ENCODE results near the gene SPARCL1. TPM values are rescaled to one million over a fixed set of nuclear protein-coding genes. Genes with fewer than 3 reads are reported as not detected.
"Not testable (repeated sequence)": the region's sequence is repeated elsewhere in the genome, so short reads cannot be mapped to it uniquely, and the experiment has no call there.

The SPARCL1 gene
- total and polyA plus RNA-seq, 2 donors (not counting 3 experiments of a cell fraction or from before 2014, with no cell fraction given): not detected

DNA sequence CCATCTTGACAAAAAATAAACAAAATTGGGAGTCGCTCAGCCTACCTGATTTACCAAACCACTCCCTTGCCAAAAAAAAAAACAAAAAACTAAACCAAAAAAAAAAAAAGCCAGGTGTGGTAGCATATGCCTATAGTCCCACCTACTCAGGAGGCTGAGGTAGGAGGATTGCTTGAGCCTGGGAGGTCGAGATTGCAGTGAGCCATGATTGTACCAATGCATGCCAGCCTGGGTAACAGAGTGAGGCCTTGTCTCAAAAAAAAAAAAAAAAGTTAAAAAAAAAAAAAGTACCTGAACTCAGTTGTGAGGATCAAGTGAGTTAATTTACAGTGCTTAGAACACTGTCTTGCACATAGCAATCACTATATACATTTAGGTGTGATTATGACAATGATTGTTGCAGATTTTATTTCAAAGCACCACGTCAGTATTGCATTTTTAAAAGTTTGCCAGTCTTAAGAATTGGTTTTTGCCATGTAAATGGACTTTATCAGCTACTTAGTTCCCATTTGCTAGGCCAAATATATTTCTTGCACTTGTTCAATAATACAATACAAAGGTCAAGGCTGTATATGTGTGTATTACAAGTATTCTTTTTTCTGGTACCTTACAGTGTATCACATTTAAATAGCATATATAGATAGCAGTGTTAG lies 102.2 kb downstream of the SPARCL1 start:
- Histone ChIP-seq H3K4me3 (replicated peaks in 1 of 3; ENCODE audit: insufficient read depth in 1 of 3, low read depth in 1 of 3, low read length in 3 of 3) (no peak overlapping the region), H4K20me1 (replicated peaks; ENCODE audit: control insufficient read depth, extremely low read depth, insufficient read depth, low read length) (no peaks in the 10 kb centered on the region), H3K9ac (replicated peaks; ENCODE audit: extremely low read depth, insufficient read depth, low read length) (no peak overlapping the region), H3K27ac (ENCODE audit: insufficient read depth, low read depth, low read length) (no peak overlapping the region), H3K9me3 (replicated peaks; ENCODE audit: control insufficient read depth, insufficient read depth, low read length) (no peaks in the 10 kb centered on the region), H3K9me1 (replicated peaks; ENCODE audit: control insufficient read depth, extremely low read depth, insufficient read depth, low read length) (no peaks in the 10 kb centered on the region), H3K36me3 (ENCODE audit: control insufficient read depth in 2 of 2, extremely low read depth in 1 of 2, insufficient read depth in 2 of 2, low read length in 2 of 2) (no peaks in the 10 kb centered on the region), H3K79me2 (ENCODE audit: control insufficient read depth, insufficient read depth, low read length) (peaks cover 57% of the 10 kb centered on the region), H3K4me2 (ENCODE audit: insufficient read depth, low read length) (no peak overlapping the region), H3K27me3 (ENCODE audit: control insufficient read depth in 2 of 2, insufficient read depth in 2 of 2, low read length in 2 of 2) (no peaks in the 10 kb centered on the region), H3K4me1 (ENCODE audit: control insufficient read depth, extremely low read depth, insufficient read depth, low read length) (peaks cover 6% of the 10 kb centered on the region), H2AFZ (ENCODE audit: low read depth, low read length) (no peak overlapping the region)
- FAIRE-seq: no peak
- DNase-seq (ENCODE audit: low read depth, low spot score): no peak
- ChIA-PET POLR2A (interaction anchor here (1.6 kb wide), 1 partner anchor 36 kb away, joined by 3 read pairs; the partner anchor contains the start of gene HSD17B11), CTCF (no interaction called here)
- no TSS peak for BruUV-seq (replicated peaks)
- intact Hi-C loops (cut with micrococcal nuclease) (loop anchor here (10.0 kb wide), 1 partner anchor 832 kb away; the partner anchor contains the start of gene PTPN13), dilution Hi-C loops (cut with MboI; ENCODE audit: extremely low pct_ligation_motif_present, low sequenced_read_pairs) (no loop called here)
- TF ChIP-seq, protein P1, sequence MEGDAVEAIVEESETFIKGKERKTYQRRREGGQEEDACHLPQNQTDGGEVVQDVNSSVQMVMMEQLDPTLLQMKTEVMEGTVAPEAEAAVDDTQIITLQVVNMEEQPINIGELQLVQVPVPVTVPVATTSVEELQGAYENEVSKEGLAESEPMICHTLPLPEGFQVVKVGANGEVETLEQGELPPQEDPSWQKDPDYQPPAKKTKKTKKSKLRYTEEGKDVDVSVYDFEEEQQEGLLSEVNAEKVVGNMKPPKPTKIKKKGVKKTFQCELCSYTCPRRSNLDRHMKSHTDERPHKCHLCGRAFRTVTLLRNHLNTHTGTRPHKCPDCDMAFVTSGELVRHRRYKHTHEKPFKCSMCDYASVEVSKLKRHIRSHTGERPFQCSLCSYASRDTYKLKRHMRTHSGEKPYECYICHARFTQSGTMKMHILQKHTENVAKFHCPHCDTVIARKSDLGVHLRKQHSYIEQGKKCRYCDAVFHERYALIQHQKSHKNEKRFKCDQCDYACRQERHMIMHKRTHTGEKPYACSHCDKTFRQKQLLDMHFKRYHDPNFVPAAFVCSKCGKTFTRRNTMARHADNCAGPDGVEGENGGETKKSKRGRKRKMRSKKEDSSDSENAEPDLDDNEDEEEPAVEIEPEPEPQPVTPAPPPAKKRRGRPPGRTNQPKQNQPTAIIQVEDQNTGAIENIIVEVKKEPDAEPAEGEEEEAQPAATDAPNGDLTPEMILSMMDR (IDR thresholded peaks at IDR 0.05; ENCODE audit: extremely low read depth in 1 of 2, insufficient read depth in 1 of 2, low read depth in 1 of 2, low read length in 2 of 2): no peak
- TF ChIP-seq, protein P2, sequence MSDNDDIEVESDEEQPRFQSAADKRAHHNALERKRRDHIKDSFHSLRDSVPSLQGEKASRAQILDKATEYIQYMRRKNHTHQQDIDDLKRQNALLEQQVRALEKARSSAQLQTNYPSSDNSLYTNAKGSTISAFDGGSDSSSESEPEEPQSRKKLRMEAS (IDR thresholded peaks at IDR 0.05; ENCODE audit: insufficient read depth, insufficient read length): no peak

DNA sequence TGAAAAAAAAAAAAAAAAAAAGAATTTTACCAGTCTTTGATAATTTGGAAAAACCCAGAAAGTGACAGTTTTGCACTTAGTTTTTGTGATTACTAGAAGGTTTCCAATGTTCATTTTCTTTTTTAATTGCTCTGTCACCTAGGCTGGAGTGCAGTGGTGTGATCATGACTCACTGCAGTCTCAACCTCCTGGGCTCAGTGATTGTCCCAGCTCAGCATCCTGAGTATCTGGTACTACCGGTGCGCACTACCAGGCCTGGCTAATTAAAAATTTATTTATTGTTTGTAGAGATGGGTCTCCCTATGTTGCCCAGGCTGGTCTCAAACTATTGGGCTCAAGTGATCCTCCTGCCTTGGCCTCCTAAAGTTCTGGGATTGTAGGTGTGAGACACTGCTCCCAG lies 103.5 kb downstream of the SPARCL1 start:
- Histone ChIP-seq H3K4me1 (ENCODE audit: control insufficient read depth, extremely low read depth, insufficient read depth, low read length) (peaks cover 6% of the 10 kb centered on the region), H3K9me1 (replicated peaks; ENCODE audit: control insufficient read depth, extremely low read depth, insufficient read depth, low read length) (no peaks in the 10 kb centered on the region), H3K4me2 (ENCODE audit: insufficient read depth, low read length) (no peak overlapping the region), H3K4me3 (replicated peaks in 1 of 3; ENCODE audit: insufficient read depth in 1 of 3, low read depth in 1 of 3, low read length in 3 of 3) (no peak overlapping the region), H3K9ac (replicated peaks; ENCODE audit: extremely low read depth, insufficient read depth, low read length) (no peak overlapping the region), H4K20me1 (replicated peaks; ENCODE audit: control insufficient read depth, extremely low read depth, insufficient read depth, low read length) (no peaks in the 10 kb centered on the region), H3K36me3 (ENCODE audit: control insufficient read depth in 2 of 2, extremely low read depth in 1 of 2, insufficient read depth in 2 of 2, low read length in 2 of 2) (no peaks in the 10 kb centered on the region), H3K27ac (ENCODE audit: insufficient read depth, low read depth, low read length) (no peak overlapping the region), H2AFZ (ENCODE audit: low read depth, low read length) (no peak overlapping the region), H3K27me3 (ENCODE audit: control insufficient read depth in 2 of 2, insufficient read depth in 2 of 2, low read length in 2 of 2) (no peaks in the 10 kb centered on the region), H3K79me2 (ENCODE audit: control insufficient read depth, insufficient read depth, low read length) (peaks cover 47% of the 10 kb centered on the region), H3K9me3 (replicated peaks; ENCODE audit: control insufficient read depth, insufficient read depth, low read length) (no peaks in the 10 kb centered on the region)
- DNase-seq (ENCODE audit: low read depth, low spot score): no peak
- no TSS peak for BruUV-seq (replicated peaks)
- POLR2A ChIA-PET: interaction anchor here (1.6 kb wide), 1 partner anchor 35 kb away, joined by 3 read pairs; the partner anchor contains the start of gene HSD17B11
- intact Hi-C loops (cut with micrococcal nuclease): loop anchor here (10.0 kb wide), 1 partner anchor 831 kb away; the partner anchor contains the start of gene PTPN13
- TF ChIP-seq, protein P1 (IDR thresholded peaks at IDR 0.05; ENCODE audit: extremely low read depth in 1 of 2, insufficient read depth in 1 of 2, low read depth in 1 of 2, low read length in 2 of 2): no peak
- dilution Hi-C loops (cut with MboI; ENCODE audit: extremely low pct_ligation_motif_present, low sequenced_read_pairs): no loop called here
- CTCF ChIA-PET: interaction anchor here (1.1 kb wide), 1 partner anchor 50 kb away, joined by 6 read pairs; no protein-coding TSS in a partner anchor
- FAIRE-seq: no peak

DNA sequence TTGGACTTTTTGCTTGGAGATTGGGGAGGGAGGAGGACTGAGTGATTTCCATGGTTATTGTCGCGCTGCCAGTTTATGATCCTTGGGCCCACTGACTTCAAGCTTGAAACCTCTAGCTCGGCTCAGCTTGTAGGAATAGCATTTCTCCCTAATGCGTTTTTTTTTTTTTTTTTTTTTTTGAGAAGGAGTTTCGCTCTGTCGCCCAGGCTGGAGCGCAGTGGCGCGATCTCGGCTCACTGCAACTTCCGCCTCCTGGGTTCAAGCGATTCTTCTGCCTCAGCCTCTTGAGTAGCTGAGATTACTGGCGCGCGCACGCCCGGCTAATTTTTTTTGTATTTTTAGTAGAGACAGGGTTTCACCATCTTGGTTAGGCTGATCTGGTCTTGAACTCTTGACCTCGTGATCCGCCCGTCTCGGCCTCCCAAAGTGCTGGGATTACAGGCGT lies 105.1 kb downstream of the SPARCL1 start:
- intact Hi-C loops (cut with micrococcal nuclease): loop anchor here (5.0 to 10.0 kb wide), 2 partner anchors 233 to 829 kb away; partner anchors contain the start of gene PTPN13
- CTCF ChIA-PET: interaction anchor here (1.2 kb wide), 1 partner anchor 48 kb away, joined by 5 read pairs; no protein-coding TSS in a partner anchor

More for the DNA sequence above, 105.1 kb downstream of the SPARCL1 start:
- H4K20me1 ChIP-seq (replicated peaks; ENCODE audit: control insufficient read depth, extremely low read depth, insufficient read depth, low read length); H2AFZ ChIP-seq (ENCODE audit: low read depth, low read length); H3K36me3 ChIP-seq (ENCODE audit: control insufficient read depth in 2 of 2, extremely low read depth in 1 of 2, insufficient read depth in 2 of 2, low read length in 2 of 2); H3K9ac ChIP-seq (replicated peaks; ENCODE audit: extremely low read depth, insufficient read depth, low read length); BruUV-seq (replicated peaks); POLR2A ChIA-PET; H3K9me3 ChIP-seq (replicated peaks; ENCODE audit: control insufficient read depth, insufficient read depth, low read length); H3K27ac ChIP-seq (ENCODE audit: insufficient read depth, low read depth, low read length); H3K27me3 ChIP-seq (ENCODE audit: control insufficient read depth in 2 of 2, insufficient read depth in 2 of 2, low read length in 2 of 2); dilution Hi-C loops (cut with MboI; ENCODE audit: extremely low pct_ligation_motif_present, low sequenced_read_pairs); FAIRE-seq; DNase-seq (ENCODE audit: low read depth, low spot score); H3K9me1 ChIP-seq (replicated peaks; ENCODE audit: control insufficient read depth, extremely low read depth, insufficient read depth, low read length): not testable (repeated sequence)
- peak overlapping the region in 1 of 3 experiments; percentile 94 for H3K4me3 ChIP-seq (replicated peaks in 1 of 3; ENCODE audit: insufficient read depth in 1 of 3, low read depth in 1 of 3, low read length in 3 of 3)
- H3K4me1 ChIP-seq (ENCODE audit: control insufficient read depth, extremely low read depth, insufficient read depth, low read length): peaks cover 11% of the 10 kb centered on the region
- H3K79me2 ChIP-seq (ENCODE audit: control insufficient read depth, insufficient read depth, low read length): peaks cover 38% of the 10 kb centered on the region
- peak overlapping the region; percentile 93 for H3K4me2 ChIP-seq (ENCODE audit: insufficient read depth, low read length)

Measured in endothelial cell of umbilical vein (primary cell).